GM19372 (cell line): ENCODE measurements around the gene CNMD.
"Not testable (repeated sequence)": the region's sequence is repeated elsewhere in the genome, so short reads cannot be mapped to it uniquely, and the experiment has no call there.

ENCODE experiments used
- ATAC-seq: cut with Tn5 transposase; IDR thresholded peaks from one replicate; pipeline ENCODE4 v1.9.1; 2021; ENCODE audit warnings: mild to moderate bottlenecking, low read depth, moderate library complexity; ENCODE audit not compliant: unreplicated experiment

CNMD gene

GRCh38 chr13:52746141-52746540 is 6.5 kb upstream of the CNMD start:
- no peak for ATAC-seq

GRCh38 chr13:52744842-52745375 is 5.3 kb upstream of the CNMD start:
- ATAC-seq = no peak

GRCh38 chr13:52743988-52744387 is 4.4 kb upstream of the CNMD start:
- no peak for ATAC-seq

GRCh38 chr13:52743569-52743968 is 3.9 kb upstream of the CNMD start:
- no peak for ATAC-seq

- ATAC-seq = no peak
Observed at GRCh38 chr13:52738719-52739467, 727 bp downstream of the CNMD start.

- ATAC-seq = no peak
Observed at GRCh38 chr13:52737965-52738364, 1.7 kb downstream of the CNMD start.

GRCh38 chr13:52737451-52737850 is 2.2 kb downstream of the CNMD start:
- no peak for ATAC-seq

- ATAC-seq = no peak
Observed at GRCh38 chr13:52736891-52737290, 2.7 kb downstream of the CNMD start.

- no peak for ATAC-seq
Observed at GRCh38 chr13:52734075-52734623, 5.5 kb downstream of the CNMD start.

GRCh38 chr13:52726258-52726657 is 13.4 kb downstream of the CNMD start:
- no peak for ATAC-seq

GRCh38 chr13:52725302-52725701 is 14.3 kb downstream of the CNMD start:
- no peak for ATAC-seq

GRCh38 chr13:52723181-52723580 is 16.4 kb downstream of the CNMD start:
- ATAC-seq = no peak

GRCh38 chr13:52721356-52721755 is 18.3 kb downstream of the CNMD start:
- ATAC-seq = not testable (repeated sequence)

GRCh38 chr13:52720904-52721303 is 18.7 kb downstream of the CNMD start:
- not testable (repeated sequence) for ATAC-seq

GRCh38 chr13:52713894-52714293 is 25.7 kb downstream of the CNMD start:
- no peak for ATAC-seq

GRCh38 chr13:52712385-52712784 is 27.2 kb downstream of the CNMD start:
- ATAC-seq = no peak

GRCh38 chr13:52711286-52711685 is 28.3 kb downstream of the CNMD start:
- no peak for ATAC-seq

- ATAC-seq = not testable (repeated sequence)
Observed at GRCh38 chr13:52708266-52708665, 31.4 kb downstream of the CNMD start.

GRCh38 chr13:52707375-52707774 is 32.2 kb downstream of the CNMD start:
- ATAC-seq = no peak

- no peak for ATAC-seq
Observed at GRCh38 chr13:52706081-52706480, 33.5 kb downstream of the CNMD start.

GRCh38 chr13:52703482-52703881 is 36.1 kb downstream of the CNMD start:
- ATAC-seq = no peak
